Measurements from ENCODE around the gene OR6N1.

Gene OR6N1

DNA sequence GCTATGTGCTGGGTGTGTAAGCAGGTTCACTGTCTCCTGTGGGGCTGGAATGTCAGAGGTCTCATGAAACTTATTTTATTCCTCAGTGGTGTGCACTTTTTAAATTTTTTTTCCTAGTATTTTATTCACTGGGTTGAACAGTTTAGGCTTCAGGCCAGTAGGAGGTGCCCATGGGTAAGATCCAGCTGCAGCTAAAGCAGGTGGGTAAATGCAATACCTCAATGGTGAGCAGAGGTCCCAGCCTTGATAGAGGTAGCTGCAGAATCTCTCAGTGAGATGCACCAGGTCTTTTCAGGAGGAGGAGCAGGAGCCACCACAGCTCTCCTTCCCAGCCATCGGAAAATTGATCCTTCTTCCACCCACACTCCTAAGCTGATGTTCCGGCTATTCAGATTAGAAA is 21.6 kb upstream of the OR6N1 start:
- no peaks in the 10 kb centered on the region for H3K36me3 ChIP-seq (ENCODE audit: insufficient read depth, low read length)
- no peaks in the 10 kb centered on the region for H3K9me2 ChIP-seq (ENCODE audit: low read depth, low read length)
- no peaks in the 10 kb centered on the region for H3K79me2 ChIP-seq (ENCODE audit: insufficient read depth, low read length)
- no peak overlapping the region for H2AFZ ChIP-seq (ENCODE audit: low read length)
- H3K4me2 ChIP-seq (ENCODE audit: low read length) = no peak overlapping the region
- H3K27ac ChIP-seq (ENCODE audit: low read depth, low read length, poor library complexity, severe bottlenecking) = no peak overlapping the region
- H3K4me1 ChIP-seq (ENCODE audit: insufficient read depth, low read length, severe bottlenecking) = no peaks in the 10 kb centered on the region
- H3K9ac ChIP-seq (ENCODE audit: low read length) = no peak overlapping the region
- no peaks in the 10 kb centered on the region for H3K27me3 ChIP-seq (ENCODE audit: insufficient read depth, low read length)
- H3K9me3 ChIP-seq (ENCODE audit: low read length) = no peaks in the 10 kb centered on the region
- H3K4me3 ChIP-seq (ENCODE audit: low read depth, low read length, poor library complexity, severe bottlenecking) = no peak overlapping the region
- TF ChIP-seq, protein P1, sequence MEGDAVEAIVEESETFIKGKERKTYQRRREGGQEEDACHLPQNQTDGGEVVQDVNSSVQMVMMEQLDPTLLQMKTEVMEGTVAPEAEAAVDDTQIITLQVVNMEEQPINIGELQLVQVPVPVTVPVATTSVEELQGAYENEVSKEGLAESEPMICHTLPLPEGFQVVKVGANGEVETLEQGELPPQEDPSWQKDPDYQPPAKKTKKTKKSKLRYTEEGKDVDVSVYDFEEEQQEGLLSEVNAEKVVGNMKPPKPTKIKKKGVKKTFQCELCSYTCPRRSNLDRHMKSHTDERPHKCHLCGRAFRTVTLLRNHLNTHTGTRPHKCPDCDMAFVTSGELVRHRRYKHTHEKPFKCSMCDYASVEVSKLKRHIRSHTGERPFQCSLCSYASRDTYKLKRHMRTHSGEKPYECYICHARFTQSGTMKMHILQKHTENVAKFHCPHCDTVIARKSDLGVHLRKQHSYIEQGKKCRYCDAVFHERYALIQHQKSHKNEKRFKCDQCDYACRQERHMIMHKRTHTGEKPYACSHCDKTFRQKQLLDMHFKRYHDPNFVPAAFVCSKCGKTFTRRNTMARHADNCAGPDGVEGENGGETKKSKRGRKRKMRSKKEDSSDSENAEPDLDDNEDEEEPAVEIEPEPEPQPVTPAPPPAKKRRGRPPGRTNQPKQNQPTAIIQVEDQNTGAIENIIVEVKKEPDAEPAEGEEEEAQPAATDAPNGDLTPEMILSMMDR (IDR thresholded peaks at IDR 0.05; ENCODE audit: low read length) = peak; percentile 65
- TF ChIP-seq EZH2 (IDR thresholded peaks at IDR 0.05; ENCODE audit: borderline replicate concordance, low read length) = no peak
- H3F3A ChIP-seq (ENCODE audit: insufficient read depth, low read length) = no peaks in the 10 kb centered on the region
- no peaks in the 10 kb centered on the region for H4K20me1 ChIP-seq (ENCODE audit: insufficient read depth, low read length)

DNA sequence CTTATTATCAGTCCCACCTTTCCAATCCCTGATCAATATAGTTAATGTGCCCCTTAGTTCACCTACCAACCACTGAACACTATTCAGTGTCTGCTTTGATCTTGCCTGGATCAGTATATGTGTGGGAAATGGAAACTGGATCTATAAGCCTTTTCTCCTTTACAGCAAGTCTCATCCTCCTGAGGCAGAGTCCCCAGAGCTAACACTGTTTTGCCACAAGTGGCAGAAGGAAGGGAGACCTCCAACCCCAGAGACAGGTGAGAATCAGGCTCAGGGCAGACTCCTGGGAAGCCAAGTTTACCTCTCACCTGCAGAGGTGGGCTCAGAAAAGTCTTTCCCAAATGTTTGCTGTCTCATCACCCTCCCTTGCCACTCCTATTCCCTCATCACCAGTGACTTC is 9.1 kb upstream of the OR6N1 start, which contains the start of gene OR6N2:
Gene OR6N2 (minus strand): TSS at position 101 of the 400 bp plus-strand sequence. CDS start 3,569 bp downstream, outside the sequence.
- Histone ChIP-seq H3K4me3 (ENCODE audit: low read depth, low read length, poor library complexity, severe bottlenecking) (no peak within 1 kb of the TSS), H3K27me3 (ENCODE audit: insufficient read depth, low read length) (no peaks in the 10 kb centered on the region), H3K4me1 (ENCODE audit: insufficient read depth, low read length, severe bottlenecking) (no peaks in the 10 kb centered on the region), H3F3A (ENCODE audit: insufficient read depth, low read length) (no peaks in the 10 kb centered on the region), H3K9ac (ENCODE audit: low read length) (no peak within 1 kb of the TSS), H4K20me1 (ENCODE audit: insufficient read depth, low read length) (no peaks in the 10 kb centered on the region), H2AFZ (ENCODE audit: low read length) (no peak within 1 kb of the TSS), H3K9me2 (ENCODE audit: low read depth, low read length) (no peaks in the 10 kb centered on the region), H3K27ac (ENCODE audit: low read depth, low read length, poor library complexity, severe bottlenecking) (no peak within 1 kb of the TSS), H3K36me3 (ENCODE audit: insufficient read depth, low read length) (no peaks in the 10 kb centered on the region), H3K79me2 (ENCODE audit: insufficient read depth, low read length) (no peaks in the 10 kb centered on the region), H3K4me2 (ENCODE audit: low read length) (no peak within 1 kb of the TSS), H3K9me3 (ENCODE audit: low read length) (no peaks in the 10 kb centered on the region)
- no peak for TF ChIP-seq EZH2 (IDR thresholded peaks at IDR 0.05; ENCODE audit: borderline replicate concordance, low read length)
- TF ChIP-seq, protein P1 (IDR thresholded peaks at IDR 0.05; ENCODE audit: low read length) = no peak

DNA sequence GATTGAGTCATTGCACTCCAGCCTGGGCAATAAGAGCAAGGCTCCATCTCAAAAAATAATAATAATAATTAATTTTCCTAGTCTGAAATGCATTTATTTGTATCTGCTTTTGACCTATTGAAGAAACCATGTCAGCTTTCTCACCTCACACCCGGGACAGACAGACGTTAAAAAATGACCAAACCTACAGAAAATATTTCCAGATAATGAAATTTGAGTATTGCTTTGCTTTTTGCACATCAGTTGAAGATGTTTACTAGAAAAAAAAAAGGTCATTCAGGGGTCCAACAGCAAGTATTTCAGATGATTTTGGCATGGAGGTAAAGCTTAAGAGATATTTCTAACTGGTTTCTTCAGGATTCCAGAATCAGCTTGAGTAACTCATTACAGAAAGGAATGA is 17.6 kb downstream of the OR6N1 start, which contains the start of gene OR6K6:
Gene OR6K6 (plus strand): TSS at position 301 of the 400 bp plus-strand sequence. CDS start 168 bp downstream, outside the sequence.
- no peaks in the 10 kb centered on the region for H3K27me3 ChIP-seq (ENCODE audit: insufficient read depth, low read length)
- no peaks in the 10 kb centered on the region for H3K36me3 ChIP-seq (ENCODE audit: insufficient read depth, low read length)
- H3K27ac ChIP-seq (ENCODE audit: low read depth, low read length, poor library complexity, severe bottlenecking) = no peak within 1 kb of the TSS
- H2AFZ ChIP-seq (ENCODE audit: low read length) = no peak within 1 kb of the TSS
- H3K4me2 ChIP-seq (ENCODE audit: low read length) = no peak within 1 kb of the TSS
- no peak for TF ChIP-seq EZH2 (IDR thresholded peaks at IDR 0.05; ENCODE audit: borderline replicate concordance, low read length)
- TF ChIP-seq, protein P1 (IDR thresholded peaks at IDR 0.05; ENCODE audit: low read length) = no peak
- H3K4me3 ChIP-seq (ENCODE audit: low read depth, low read length, poor library complexity, severe bottlenecking) = no peak within 1 kb of the TSS
- no peaks in the 10 kb centered on the region for H3K9me3 ChIP-seq (ENCODE audit: low read length)
- H3F3A ChIP-seq (ENCODE audit: insufficient read depth, low read length) = no peaks in the 10 kb centered on the region
- H3K79me2 ChIP-seq (ENCODE audit: insufficient read depth, low read length) = no peaks in the 10 kb centered on the region
- no peaks in the 10 kb centered on the region for H3K9me2 ChIP-seq (ENCODE audit: low read depth, low read length)
- H3K9ac ChIP-seq (ENCODE audit: low read length) = no peak within 1 kb of the TSS
- H3K4me1 ChIP-seq (ENCODE audit: insufficient read depth, low read length, severe bottlenecking) = no peaks in the 10 kb centered on the region
- H4K20me1 ChIP-seq (ENCODE audit: insufficient read depth, low read length) = no peaks in the 10 kb centered on the region
